Skeletal muscle tissue (tissue), 4 donors: Measurements from ENCODE around the gene PTPRR. TPM values are rescaled to one million over a fixed set of nuclear protein-coding genes. Genes with fewer than 3 reads are reported as not detected.

Experiments used
- H3K27ac ChIP-seq: one replicate; pipeline ENCODE4 v1.7.0; 2013; ENCODE audit warnings: mild to moderate bottlenecking, low read depth, low read length, inconsistent platforms
- H3K27me3 ChIP-seq, 3 donors: one replicate each; pipeline ENCODE4 v1.7.0; 2013; ENCODE audit warnings: low read length in 3 of 3; ENCODE audit not compliant: control insufficient read depth in 3 of 3, insufficient read depth in 3 of 3
- H3K36me3 ChIP-seq, 3 donors: one replicate each; pipeline ENCODE4 v1.7.0; 2013; ENCODE audit warnings: low read length in 3 of 3; ENCODE audit not compliant: control insufficient read depth in 3 of 3, insufficient read depth in 3 of 3
- H3K4me1 ChIP-seq, 3 donors: one replicate each; pipeline ENCODE4 v1.7.0; 2013; ENCODE audit warnings: low read length in 3 of 3, mild to moderate bottlenecking in 3 of 3; ENCODE audit not compliant: control insufficient read depth in 3 of 3, insufficient read depth in 3 of 3
- H3K4me3 ChIP-seq, 3 donors: one replicate each; pipeline ENCODE4 v1.7.0; 2013; ENCODE audit warnings: low read length in 3 of 3
- H3K9ac ChIP-seq, 3 donors: one replicate each; pipeline ENCODE4 v1.7.0; 2013; ENCODE audit warnings: low read length in 3 of 3, mild to moderate bottlenecking in 3 of 3, moderate library complexity in 2 of 3, low read depth in 1 of 3
- H3K9me3 ChIP-seq, 3 donors: one replicate each; pipeline ENCODE4 v1.7.0; 2013; ENCODE audit warnings: low read length in 3 of 3; ENCODE audit not compliant: control insufficient read depth in 3 of 3
- total RNA-seq: library from RNA; depleted of rRNA; stranded (reverse); fragments of >200 nt; gene quantifications from one replicate; pipeline ENCODE4 v1.2.3, GENCODE V29; 2014
- donor health status: Osteomylitis.

PTPRR gene
- total RNA-seq, 1 donor from 2014 or later, result 1.0 TPM

DNA sequence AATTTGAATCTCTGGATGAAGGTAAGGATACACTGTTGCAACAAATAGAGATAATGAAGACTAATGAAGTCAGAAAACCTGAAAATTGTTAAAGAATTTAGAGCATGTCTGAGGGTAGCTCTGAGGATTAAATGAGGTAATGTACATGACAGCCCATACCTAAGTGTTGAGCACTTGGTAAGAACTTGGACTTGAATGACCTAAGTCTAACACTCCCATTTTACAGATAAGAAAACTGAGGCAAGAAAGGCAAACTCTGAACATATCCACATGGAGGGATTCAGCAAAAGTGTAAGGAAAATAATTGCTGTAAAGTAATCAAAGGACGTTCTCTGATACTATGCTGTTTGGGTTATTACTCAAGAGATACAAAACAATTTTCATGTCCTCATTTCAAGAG is 312.4 kb downstream of the PTPRR start:
- no peaks in the 10 kb centered on the region for H3K9me3 ChIP-seq
- no peak overlapping the region for H3K27ac ChIP-seq
- H3K36me3 ChIP-seq, result no peaks in the 10 kb centered on the region
- H3K9ac ChIP-seq, result peak overlapping the region in 1 of 3 donors; percentile 34
- peaks cover 1 to 5% (median 4%) of the 10 kb centered on the region in 3 donors for H3K4me1 ChIP-seq
- peaks cover 5 to 12% (median 6%) of the 10 kb centered on the region in 3 donors for H3K27me3 ChIP-seq
- H3K4me3 ChIP-seq, result peak overlapping the region in 2 of 3 donors; percentile 14 to 70

DNA sequence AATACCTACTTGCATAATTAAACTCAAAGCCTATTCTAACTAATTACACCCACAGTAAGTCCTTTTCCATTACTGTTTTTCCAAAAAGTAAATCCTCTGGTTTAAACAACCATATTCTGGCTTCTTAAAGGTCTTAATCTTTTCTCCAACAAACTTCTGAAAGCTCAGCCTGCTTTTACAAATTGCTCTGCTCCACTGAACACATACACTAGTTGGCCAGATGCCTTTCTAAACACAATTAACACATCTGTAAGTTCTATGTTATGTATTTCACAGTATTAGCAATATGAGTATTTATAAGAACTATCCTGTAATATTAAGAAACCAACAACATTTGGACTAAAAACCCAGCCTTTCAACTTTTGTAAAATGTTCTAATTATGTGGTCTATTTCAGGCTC is 313.4 kb downstream of the PTPRR start:
- no peaks in the 10 kb centered on the region for H3K36me3 ChIP-seq
- H3K27me3 ChIP-seq, result peaks cover 5 to 12% (median 6%) of the 10 kb centered on the region in 3 donors
- H3K9ac ChIP-seq, result no peak overlapping the region
- no peak overlapping the region for H3K27ac ChIP-seq
- peak overlapping the region in 1 of 3 donors; percentile 7 for H3K4me3 ChIP-seq
- H3K4me1 ChIP-seq, result peaks cover 0 to 5% (median 4%) of the 10 kb centered on the region in 3 donors
- no peaks in the 10 kb centered on the region for H3K9me3 ChIP-seq

DNA sequence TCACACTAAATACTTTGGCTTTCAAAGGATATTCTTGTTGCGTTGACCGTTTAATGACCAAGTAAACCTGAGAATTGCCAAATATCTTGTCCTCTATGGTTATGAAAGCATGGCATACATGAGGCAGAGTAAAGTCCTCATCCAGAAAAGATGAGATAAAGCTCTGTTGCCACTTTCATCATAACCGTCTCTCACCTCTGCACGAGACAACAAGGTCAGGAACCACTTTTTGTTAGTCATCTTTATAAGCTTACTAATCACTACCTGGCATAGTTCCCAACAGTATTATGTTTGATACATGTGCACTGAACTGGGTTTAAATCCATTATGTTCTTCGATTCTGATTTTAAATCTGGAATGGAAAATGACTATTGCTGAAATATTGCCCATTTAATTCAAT is 314.6 kb downstream of the PTPRR start:
- Histone ChIP-seq H3K4me3 (peak overlapping the region; percentile 7 to 44 (median 10)), H3K27me3 (peaks cover 5 to 12% (median 6%) of the 10 kb centered on the region in 3 donors), H3K9ac (peak overlapping the region in 1 of 3 donors; percentile 28), H3K4me1 (peaks cover 0 to 5% (median 4%) of the 10 kb centered on the region in 3 donors), H3K9me3 (no peaks in the 10 kb centered on the region), H3K36me3 (no peaks in the 10 kb centered on the region), H3K27ac (no peak overlapping the region)

DNA sequence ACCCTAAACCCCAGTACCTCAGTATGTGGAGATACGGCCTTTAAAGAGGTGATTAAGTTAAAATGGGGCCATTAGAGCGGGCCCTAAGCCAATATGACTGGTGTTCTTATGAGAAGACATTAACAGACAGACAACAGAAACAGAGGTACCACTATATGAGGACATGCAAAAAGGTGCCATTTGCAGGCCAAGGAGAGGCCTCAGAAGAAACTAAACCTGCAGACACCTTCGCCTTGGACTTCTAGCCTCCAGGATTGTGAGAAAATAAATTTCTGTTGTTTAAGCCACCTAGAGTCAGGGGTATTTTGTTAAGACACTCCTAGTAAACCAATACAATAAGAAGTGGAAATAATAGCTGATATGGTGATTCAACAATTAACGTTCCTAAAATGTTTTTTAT is 315.9 kb downstream of the PTPRR start:
- Histone ChIP-seq H3K9ac (no peak overlapping the region), H3K27me3 (peaks cover 4 to 12% (median 5%) of the 10 kb centered on the region in 3 donors), H3K4me1 (peaks cover 0 to 4% (median 4%) of the 10 kb centered on the region in 3 donors), H3K9me3 (no peaks in the 10 kb centered on the region), H3K36me3 (no peaks in the 10 kb centered on the region), H3K4me3 (peak overlapping the region in 1 of 3 donors; percentile 24), H3K27ac (no peak overlapping the region)

DNA sequence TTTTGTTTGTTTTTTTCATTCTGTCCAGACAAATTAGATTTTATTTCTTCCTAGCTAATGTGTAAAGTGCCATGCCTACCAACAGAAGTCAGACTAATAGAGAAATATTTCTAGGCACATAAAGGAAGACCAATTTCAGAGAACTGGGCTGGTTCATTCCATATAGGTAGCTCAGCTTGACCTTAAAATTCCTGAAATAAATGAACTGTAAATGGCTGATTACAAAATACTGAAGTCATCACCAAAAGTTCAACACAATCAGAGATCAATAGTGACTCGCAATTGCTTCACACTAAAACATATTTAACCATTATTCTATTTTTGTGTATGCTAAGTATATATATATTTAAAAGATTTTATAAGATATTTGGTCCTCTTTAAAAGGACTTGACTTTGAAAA is 317.5 kb downstream of the PTPRR start:
- Histone ChIP-seq H3K4me1 (no peaks in the 10 kb centered on the region), H3K9ac (no peak overlapping the region), H3K9me3 (no peaks in the 10 kb centered on the region), H3K36me3 (no peaks in the 10 kb centered on the region), H3K27me3 (no peaks in the 10 kb centered on the region), H3K27ac (no peak overlapping the region), H3K4me3 (no peak overlapping the region)

DNA sequence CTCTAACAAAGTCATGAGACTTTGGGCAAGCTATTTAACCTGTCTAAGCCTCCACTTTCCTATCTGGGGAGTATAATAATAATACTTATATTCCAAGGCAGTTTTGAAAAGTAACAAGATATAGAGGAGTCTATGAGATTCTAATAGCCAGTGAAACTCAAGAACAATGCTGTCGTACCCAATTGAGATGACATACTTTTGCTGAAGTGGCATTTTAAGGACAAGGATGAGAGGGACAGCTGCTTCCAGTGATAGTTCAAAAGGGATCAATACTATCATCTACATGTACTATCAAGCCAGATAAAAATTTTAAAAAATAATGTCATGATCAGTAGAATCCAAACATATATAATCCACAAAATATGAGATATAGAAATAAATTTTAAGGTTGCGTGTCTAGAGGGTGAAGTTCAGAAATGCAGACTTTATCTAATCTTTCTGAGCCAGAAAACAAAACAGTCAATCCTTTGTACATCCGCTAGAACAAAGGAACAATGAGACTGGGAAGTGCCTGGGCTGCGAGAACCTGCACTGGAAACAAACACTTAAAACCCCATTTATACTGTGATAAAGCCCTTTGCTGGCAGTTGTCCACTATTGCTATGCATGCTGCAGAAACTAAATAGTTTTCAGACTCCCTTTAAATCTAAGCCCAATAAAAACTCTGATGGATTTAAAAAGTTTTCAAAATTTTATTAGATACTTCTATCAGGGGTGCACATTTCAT is 321.9 kb downstream of the PTPRR start:
- Histone ChIP-seq H3K36me3 (no peaks in the 10 kb centered on the region), H3K27ac (no peak overlapping the region), H3K4me1 (no peaks in the 10 kb centered on the region)

DNA sequence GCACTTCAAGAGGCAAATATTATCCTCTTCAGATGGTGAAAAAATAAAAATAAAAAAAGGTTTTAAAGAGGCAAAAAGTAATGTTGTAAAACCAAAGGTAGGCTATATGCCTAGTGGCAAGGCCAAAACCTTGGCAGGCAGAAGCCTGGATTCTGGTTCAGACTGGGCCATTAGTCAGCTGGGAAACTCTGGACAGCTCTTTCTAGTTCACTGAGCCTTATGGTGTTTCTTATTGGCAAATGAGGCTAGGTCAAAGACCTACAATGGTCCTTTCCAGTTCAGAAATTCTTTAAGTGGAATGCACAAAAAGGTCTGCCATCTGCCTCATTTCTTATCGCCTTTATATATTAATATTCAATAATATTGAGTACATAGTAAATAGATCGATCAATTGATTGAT is 327.9 kb downstream of the PTPRR start:
- Histone ChIP-seq H3K27me3 (no peaks in the 10 kb centered on the region), H3K4me1 (peaks cover 0 to 4% (median 0%) of the 10 kb centered on the region in 3 donors), H3K9ac (no peak overlapping the region), H3K27ac (no peak overlapping the region), H3K9me3 (no peaks in the 10 kb centered on the region), H3K36me3 (no peaks in the 10 kb centered on the region), H3K4me3 (no peak overlapping the region)

More for the DNA sequence above, 321.9 kb downstream of the PTPRR start:
- Histone ChIP-seq H3K9ac (no peak overlapping the region), H3K27me3 (no peaks in the 10 kb centered on the region), H3K4me3 (no peak overlapping the region), H3K9me3 (no peaks in the 10 kb centered on the region)

DNA sequence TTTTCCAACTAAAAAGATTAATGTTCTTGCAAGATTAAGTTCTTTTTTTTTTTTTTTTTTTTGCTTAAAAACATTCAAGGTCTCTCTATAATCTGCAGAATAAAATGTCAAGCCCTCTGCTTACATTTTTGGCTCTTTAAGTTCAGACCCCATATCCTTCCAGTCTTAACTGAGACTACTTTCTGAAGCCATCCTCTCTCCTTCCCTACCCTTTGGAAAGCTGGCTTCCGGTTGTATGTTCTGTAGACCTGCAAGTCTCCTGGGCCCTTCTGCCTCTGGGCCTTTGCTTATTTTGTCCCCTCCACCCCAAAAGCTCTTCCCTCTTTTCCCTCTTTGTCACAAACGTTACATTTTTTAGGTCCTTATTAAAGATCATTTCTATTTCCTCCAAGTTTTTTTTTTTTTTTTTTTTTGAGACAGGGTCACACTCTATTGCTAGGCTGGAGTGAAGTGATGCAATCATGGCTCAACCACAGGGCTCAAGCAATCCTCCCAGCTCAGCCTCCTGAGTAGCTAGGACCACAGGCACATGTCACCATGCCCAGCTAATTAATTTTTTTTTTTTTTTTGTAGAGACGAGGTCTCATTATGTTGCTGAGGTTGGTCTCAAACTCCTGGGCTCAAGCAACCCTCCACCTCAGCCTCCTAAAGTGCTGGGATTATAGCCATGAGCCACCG is 329.9 kb downstream of the PTPRR start:
- Histone ChIP-seq H3K27ac (no peak overlapping the region), H3K27me3 (no peaks in the 10 kb centered on the region), H3K4me1 (peaks cover 0 to 4% (median 0%) of the 10 kb centered on the region in 3 donors), H3K9ac (no peak overlapping the region), H3K36me3 (no peaks in the 10 kb centered on the region), H3K9me3 (no peaks in the 10 kb centered on the region), H3K4me3 (no peak overlapping the region)

DNA sequence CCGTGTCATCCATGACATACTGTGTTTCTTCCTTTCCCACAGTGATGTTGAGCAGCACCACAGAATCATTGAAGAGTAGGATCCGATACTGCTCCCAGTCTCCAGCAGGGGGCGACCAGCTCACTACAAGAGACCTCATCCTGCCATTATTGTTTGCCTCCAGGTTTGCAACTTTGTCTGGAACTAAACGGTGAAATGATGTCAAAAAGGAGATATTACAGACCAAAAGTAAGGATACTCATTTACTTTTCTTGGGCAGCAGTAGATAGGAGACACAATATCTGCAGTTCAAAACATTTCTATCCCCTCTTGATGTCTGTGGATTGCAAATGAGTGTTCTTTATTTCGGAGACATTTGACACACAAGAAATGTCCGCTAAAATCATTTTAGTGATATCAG is 330.5 kb downstream of the PTPRR start:
- Histone ChIP-seq H3K36me3 (no peaks in the 10 kb centered on the region), H3K4me3 (no peak overlapping the region), H3K9me3 (no peaks in the 10 kb centered on the region), H3K9ac (no peak overlapping the region), H3K27ac (no peak overlapping the region), H3K27me3 (no peaks in the 10 kb centered on the region), H3K4me1 (peaks cover 0 to 4% (median 0%) of the 10 kb centered on the region in 3 donors)
